ENCODE data around the gene ATXN10.

- TF ChIP-seq CTCF (conservative IDR thresholded peaks at IDR 0.05) = no peak
- TF ChIP-seq EZH2 (IDR thresholded peaks at IDR 0.05; ENCODE audit: low read depth) = no peak
These were observed 19.6 kb upstream of the ATXN10 start for GRCh38 chr22:45651931-45652528.

Data from PC-9 (cell line).